ENCODE data around the gene GMNN.

- no peak for TF ChIP-seq POLR2AphosphoS5 (IDR thresholded peaks at IDR 0.05; ENCODE audit: borderline replicate concordance, low read depth, low read length)
- TF ChIP-seq EZH2 (IDR thresholded peaks at IDR 0.05): no peak
- TF ChIP-seq FOXP2 (optimal IDR thresholded peaks at IDR 0.05; ENCODE audit: control extremely low read depth, extremely low read length, insufficient read depth): no peak
Observed at GRCh38 chr6:24753545-24753944, 21.2 kb upstream of the GMNN start.

All from SK-N-MC (cell line).